Kidney (tissue), 14 donors: ENCODE measurements around the gene NOL4L. TPM values are rescaled to one million over a fixed set of nuclear protein-coding genes. Genes with fewer than 3 reads are reported as not detected.

Experiments used
- DNase-seq, 5 donors: peaks; one replicate each; pipeline ENCODE4 v3.0.0-alpha.2; 2013 to 2020
- FAIRE-seq: peaks from 2 replicates; lab custom pipeline; 2012; peaks lifted over from hg19 to GRCh38; lab: Jason Lieb, UNC
- H3K27ac ChIP-seq, 2 donors: one replicate each; pipeline ENCODE4 v1.7.0; 2013; ENCODE audit warnings: low read depth in 2 of 2, low read length in 2 of 2, inconsistent platforms in 1 of 2
- H3K27me3 ChIP-seq: one replicate; pipeline ENCODE4 v1.7.1; 2013; ENCODE audit warnings: low read length, inconsistent platforms; ENCODE audit not compliant: control insufficient read depth, insufficient read depth
- H3K36me3 ChIP-seq, 3 donors: one replicate each; pipeline versions ENCODE4 v1.7.0 to v1.7.1; 2013; ENCODE audit warnings: low read length in 3 of 3, control low read depth in 1 of 3, inconsistent platforms in 1 of 3; ENCODE audit not compliant: insufficient read depth in 3 of 3, control insufficient read depth in 2 of 3
- H3K4me1 ChIP-seq, 3 donors: one replicate each; pipeline versions ENCODE4 v1.7.0 to v1.7.1; 2013; ENCODE audit warnings: low read length in 3 of 3, inconsistent platforms in 1 of 3, low read depth in 1 of 3; ENCODE audit not compliant: control insufficient read depth in 2 of 3, insufficient read depth in 2 of 3
- H3K4me3 ChIP-seq, 3 donors: one replicate each; pipeline versions ENCODE4 v1.7.0 to v1.8.1; 2013; ENCODE audit warnings: low read length in 3 of 3, control low read depth in 1 of 3, inconsistent platforms in 1 of 3
- H3K9ac ChIP-seq, 3 donors: one replicate each; pipeline versions ENCODE4 v1.7.0 to v1.7.1; 2013; ENCODE audit warnings: low read length in 3 of 3, control low read depth in 1 of 3, inconsistent platforms in 1 of 3
- H3K9me3 ChIP-seq, 3 donors: one replicate each; pipeline versions ENCODE4 v1.7.0 to v1.7.1; 2013; ENCODE audit warnings: low read length in 3 of 3, control low read depth in 1 of 3, inconsistent platforms in 1 of 3; ENCODE audit not compliant: control insufficient read depth in 2 of 3, insufficient read depth in 1 of 3
- intact Hi-C: fragments of 100-400 bp; cut with DNase I; formaldehyde crosslinking; loops from one replicate; pipeline ENCODE4 v1.11.1; 2022
- polyA plus RNA-seq: library from polyadenylated mRNA; stranded (reverse); fragments of 350-450 nt; fragmentation: Illumina TruSeq; extraction: RNeasy Lipid Tissue Mini Kit (QIAGEN cat#74804); gene quantifications from one replicate; pipeline ENCODE4 v1.2.3, GENCODE V29; 2014; ENCODE audit warnings: low read depth, low replicate concordance; ENCODE audit not compliant: insufficient read depth
- total RNA-seq: library from RNA; stranded (reverse); fragmentation: NEBNext Ultra II Directional; extraction: Animal tissue kit (Norgen Biotek cat#: 25700); gene quantifications from one replicate; pipeline ENCODE4 v1.2.1, GENCODE V29; 2021
- TF ChIP-seq, protein P1 (sequence below): IDR thresholded peaks from 3 replicates; pipeline ENCODE4 v1.5.1; 2012; ENCODE audit warnings: mild to moderate bottlenecking, moderate library complexity, borderline replicate concordance; ENCODE audit not compliant: insufficient read depth; ENCODE audit errors: extremely low read depth
- donor health status: control.
- donor health status: control.
- donor health status: control.
- donor health status: control.
- donor health status: control.
- donor health status: DM: yes; HTN: yes; CAD: no.
- donor health status: Normal renal cell carcinoma (clear cell type).

Gene NOL4L
- total and polyA plus RNA-seq, 2 donors from 2014 or later: 14.1 to 19.4 TPM

DNA sequence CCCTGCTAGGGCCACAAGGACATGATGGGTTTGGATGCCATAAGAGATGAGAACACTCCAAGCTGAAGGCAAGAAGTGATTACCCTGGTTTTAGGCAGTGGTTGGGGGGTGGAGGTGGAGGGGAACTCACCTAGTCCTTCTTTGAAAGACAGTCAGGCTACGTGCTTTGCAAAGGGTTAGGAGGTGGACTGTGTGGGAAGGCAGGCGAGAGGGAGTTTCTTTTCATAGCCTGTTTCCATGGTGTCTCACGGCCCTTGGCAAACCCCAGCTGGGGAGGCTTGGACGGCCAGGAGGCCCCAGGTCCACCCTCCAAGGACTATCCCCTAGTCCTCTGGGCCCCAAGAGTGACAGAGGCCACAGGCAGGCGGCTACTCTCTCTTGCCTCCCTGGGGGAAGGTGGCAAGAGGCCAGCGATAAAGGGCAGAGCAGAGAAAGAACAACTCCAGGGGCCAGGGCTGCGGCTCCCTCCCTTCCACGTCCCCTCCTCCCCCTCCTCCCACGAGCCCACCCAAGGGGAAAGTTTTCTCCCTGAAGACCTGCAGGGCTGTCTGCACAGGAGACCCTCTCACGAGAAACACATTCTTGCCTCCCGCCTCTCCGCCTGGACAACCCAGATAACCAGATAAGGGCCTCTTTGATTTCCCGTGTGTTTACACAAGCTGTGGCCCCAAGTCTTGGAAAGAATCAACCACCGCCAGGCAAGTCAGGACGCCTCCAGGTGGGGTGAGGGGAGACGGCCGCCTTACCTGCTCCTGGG lies 74.4 kb downstream of the NOL4L start:
- no peaks in the 10 kb centered on the region for H3K36me3 ChIP-seq
- H3K4me3 ChIP-seq: no peak overlapping the region
- H3K9ac ChIP-seq: no peak overlapping the region
- FAIRE-seq: no peak
- intact Hi-C loops: no loop called here
- H3K9me3 ChIP-seq: no peaks in the 10 kb centered on the region
- TF ChIP-seq, protein P1, sequence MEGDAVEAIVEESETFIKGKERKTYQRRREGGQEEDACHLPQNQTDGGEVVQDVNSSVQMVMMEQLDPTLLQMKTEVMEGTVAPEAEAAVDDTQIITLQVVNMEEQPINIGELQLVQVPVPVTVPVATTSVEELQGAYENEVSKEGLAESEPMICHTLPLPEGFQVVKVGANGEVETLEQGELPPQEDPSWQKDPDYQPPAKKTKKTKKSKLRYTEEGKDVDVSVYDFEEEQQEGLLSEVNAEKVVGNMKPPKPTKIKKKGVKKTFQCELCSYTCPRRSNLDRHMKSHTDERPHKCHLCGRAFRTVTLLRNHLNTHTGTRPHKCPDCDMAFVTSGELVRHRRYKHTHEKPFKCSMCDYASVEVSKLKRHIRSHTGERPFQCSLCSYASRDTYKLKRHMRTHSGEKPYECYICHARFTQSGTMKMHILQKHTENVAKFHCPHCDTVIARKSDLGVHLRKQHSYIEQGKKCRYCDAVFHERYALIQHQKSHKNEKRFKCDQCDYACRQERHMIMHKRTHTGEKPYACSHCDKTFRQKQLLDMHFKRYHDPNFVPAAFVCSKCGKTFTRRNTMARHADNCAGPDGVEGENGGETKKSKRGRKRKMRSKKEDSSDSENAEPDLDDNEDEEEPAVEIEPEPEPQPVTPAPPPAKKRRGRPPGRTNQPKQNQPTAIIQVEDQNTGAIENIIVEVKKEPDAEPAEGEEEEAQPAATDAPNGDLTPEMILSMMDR: no peak
- H3K4me1 ChIP-seq: peaks cover 0 to 3% (median 3%) of the 10 kb centered on the region in 3 donors
- no peaks in the 10 kb centered on the region for H3K27me3 ChIP-seq
- DNase-seq: peak; percentile 62 to 79 (median 78)
- H3K27ac ChIP-seq: no peak overlapping the region

GRCh38 chr20:32510120-32510600 lies 75.0 kb downstream of the NOL4L start:
- Histone ChIP-seq H3K27me3 (no peaks in the 10 kb centered on the region), H3K9me3 (no peaks in the 10 kb centered on the region), H3K4me3 (no peak overlapping the region), H3K4me1 (peaks cover 0 to 3% (median 3%) of the 10 kb centered on the region in 3 donors), H3K27ac (no peak overlapping the region), H3K9ac (no peak overlapping the region), H3K36me3 (no peaks in the 10 kb centered on the region)
- intact Hi-C loops: no loop called here
- DNase-seq: peak in 4 of 5 donors; percentile 47 to 72 (median 62)
- TF ChIP-seq, protein P1: no peak
- FAIRE-seq: no peak

- Histone ChIP-seq H3K4me1 (peaks cover 0 to 3% (median 3%) of the 10 kb centered on the region in 3 donors), H3K9me3 (no peaks in the 10 kb centered on the region), H3K36me3 (no peaks in the 10 kb centered on the region), H3K4me3 (no peak overlapping the region), H3K27ac (no peak overlapping the region), H3K9ac (no peak overlapping the region), H3K27me3 (no peaks in the 10 kb centered on the region)
- intact Hi-C loops: no loop called here
- TF ChIP-seq, protein P1: peak; percentile 14
- DNase-seq: peak; percentile 24 to 79 (median 58)
- no peak for FAIRE-seq
Measured at GRCh38 chr20:32509639-32510066, 75.5 kb downstream of the NOL4L start.
